CD4-positive, alpha-beta T cell (primary cell): Measurements from ENCODE around the gene RFFL. TPM values are rescaled to one million over a fixed set of nuclear protein-coding genes. Genes with fewer than 3 reads are reported as not detected.

Experiments
- ATAC-seq: fragments of 200-7000 bp; cut with Tn5 transposase; one replicate; pipeline ENCODE4 v1.10.0; 2022; ENCODE audit warnings: mild to moderate bottlenecking; ENCODE audit not compliant: poor library complexity
- CTCF ChIA-PET: fragments of 350-600 bp; sonication (Branson Sonifier 250); formaldehyde crosslinking; loops from one replicate; lab custom pipeline; 2021; ENCODE audit warnings: antibody characterized with exemption, inconsistent platforms; lab: Charles Lee
- POLR2A ChIA-PET: fragments of 350-600 bp; sonication (Branson Sonifier 250); formaldehyde crosslinking; loops from one replicate; lab custom pipeline; 2021; ENCODE audit warnings: antibody characterized with exemption, inconsistent platforms; lab: Charles Lee
- DNase-seq, 14 experiments: peaks; one replicate each; pipeline ENCODE4 v3.0.0-alpha.2; 2013 to 2020; ENCODE audit warnings: mixed read lengths in 2 of 14
- H3K27ac ChIP-seq, 2 donors: one replicate each; pipeline versions ENCODE4 v1.5.1 to v1.7.0; 2013; ENCODE audit warnings: low read length in 2 of 2, low read depth in 1 of 2, mild to moderate bottlenecking in 1 of 2
- H3K27me3 ChIP-seq, 2 experiments: 1 replicate in 1 of 2; 2 replicates in 1 of 2; pipeline versions ENCODE4 v1.6.1 to v1.7.0; 2013; ENCODE audit warnings: low read length in 2 of 2, control low read depth in 1 of 2, mild to moderate bottlenecking in 1 of 2, moderate library complexity in 1 of 2; ENCODE audit not compliant: insufficient read depth in 2 of 2, control insufficient read depth in 1 of 2
- H3K36me3 ChIP-seq: one replicate; pipeline ENCODE4 v1.6.1; 2013; ENCODE audit warnings: low read length, control low read depth; ENCODE audit not compliant: insufficient read depth
- H3K4me1 ChIP-seq: one replicate; pipeline ENCODE4 v1.6.1; 2013; ENCODE audit warnings: low read length, control low read depth; ENCODE audit not compliant: insufficient read depth
- H3K4me3 ChIP-seq: one replicate; pipeline ENCODE4 v1.5.1; 2013; ENCODE audit warnings: mild to moderate bottlenecking, low read length, moderate library complexity
- H3K9me3 ChIP-seq, 2 experiments: 1 replicate in 1 of 2; 2 replicates in 1 of 2; pipeline versions ENCODE4 v1.6.1 to v1.7.0; 2013; ENCODE audit warnings: low read length in 2 of 2, mild to moderate bottlenecking in 2 of 2, control low read depth in 1 of 2, moderate library complexity in 1 of 2; ENCODE audit not compliant: control insufficient read depth in 1 of 2, insufficient read depth in 1 of 2
- H3K27ac Mint-ChIP-seq: one replicate; pipeline ENCODE4 v1.8.0; 2020; ENCODE audit warnings: mixed read lengths
- H3K27me3 Mint-ChIP-seq: one replicate; pipeline ENCODE4 v1.8.0; 2021; ENCODE audit warnings: mixed read lengths
- H3K36me3 Mint-ChIP-seq: one replicate; pipeline ENCODE4 v1.8.0; 2021; ENCODE audit warnings: low read depth, mixed read lengths
- H3K4me1 Mint-ChIP-seq: one replicate; pipeline ENCODE4 v1.8.0; 2021; ENCODE audit warnings: low read depth, mixed read lengths
- H3K4me3 Mint-ChIP-seq: one replicate; pipeline ENCODE4 v1.8.0; 2020; ENCODE audit warnings: mild to moderate bottlenecking, mixed read lengths
- H3K9me3 Mint-ChIP-seq: one replicate; pipeline ENCODE4 v1.8.0; 2020; ENCODE audit warnings: mixed read lengths
- intact Hi-C, 2 experiments: fragments of 100-400 bp; cut with DNase I in 1 of 2; cut with micrococcal nuclease in 1 of 2; formaldehyde crosslinking; loops; one replicate each; pipeline versions ENCODE4 v1.15.1 to v1.9.0; 2023 to 2025; cut with DNase I, micrococcal nuclease
- total RNA-seq, 174 experiments: library from RNA in 2 of 174; stranded (reverse) in 2 of 174; gene quantifications; one replicate each; pipeline ENCODE4 v1.2.3 and lab custom pipeline; 2021 to 2026
- TF ChIP-seq, protein P1 (sequence below): fragments of 200-600 bp; IDR thresholded peaks from one replicate; pipeline ENCODE4 v1.8.0; 2022; ENCODE audit warnings: antibody characterized with exemption, mild to moderate bottlenecking

Gene RFFL
- total RNA-seq, 2 experiments from 2014 or later, result 57.8 to 66.1 TPM

- intact Hi-C loops, result loop anchor here in 1 of 2 experiments (5.0 kb wide), 2 partner anchors 577 to 748 kb away; no protein-coding TSS in a partner anchor
- Mint-ChIP-seq H3K27ac (peak overlapping the region; percentile 42), H3K36me3 (peaks cover 74% of the 10 kb centered on the region)
These were observed 64.1 kb downstream of the RFFL start for GRCh38 chr17:34999456-34999855.

GRCh38 chr17:34998205-34998604, 65.3 kb downstream of the RFFL start:
- H3K4me1 Mint-ChIP-seq, result peaks cover 6% of the 10 kb centered on the region
- H3K9me3 Mint-ChIP-seq, result no peaks in the 10 kb centered on the region
- no peak overlapping the region for H3K4me3 ChIP-seq
- peaks cover 71% of the 10 kb centered on the region for H3K36me3 ChIP-seq
- TF ChIP-seq, protein P1, sequence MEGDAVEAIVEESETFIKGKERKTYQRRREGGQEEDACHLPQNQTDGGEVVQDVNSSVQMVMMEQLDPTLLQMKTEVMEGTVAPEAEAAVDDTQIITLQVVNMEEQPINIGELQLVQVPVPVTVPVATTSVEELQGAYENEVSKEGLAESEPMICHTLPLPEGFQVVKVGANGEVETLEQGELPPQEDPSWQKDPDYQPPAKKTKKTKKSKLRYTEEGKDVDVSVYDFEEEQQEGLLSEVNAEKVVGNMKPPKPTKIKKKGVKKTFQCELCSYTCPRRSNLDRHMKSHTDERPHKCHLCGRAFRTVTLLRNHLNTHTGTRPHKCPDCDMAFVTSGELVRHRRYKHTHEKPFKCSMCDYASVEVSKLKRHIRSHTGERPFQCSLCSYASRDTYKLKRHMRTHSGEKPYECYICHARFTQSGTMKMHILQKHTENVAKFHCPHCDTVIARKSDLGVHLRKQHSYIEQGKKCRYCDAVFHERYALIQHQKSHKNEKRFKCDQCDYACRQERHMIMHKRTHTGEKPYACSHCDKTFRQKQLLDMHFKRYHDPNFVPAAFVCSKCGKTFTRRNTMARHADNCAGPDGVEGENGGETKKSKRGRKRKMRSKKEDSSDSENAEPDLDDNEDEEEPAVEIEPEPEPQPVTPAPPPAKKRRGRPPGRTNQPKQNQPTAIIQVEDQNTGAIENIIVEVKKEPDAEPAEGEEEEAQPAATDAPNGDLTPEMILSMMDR, result peak; percentile 83
- H3K36me3 Mint-ChIP-seq, result peaks cover 76% of the 10 kb centered on the region
- H3K27ac Mint-ChIP-seq, result peak overlapping the region; percentile 72
- H3K4me1 ChIP-seq, result peaks cover 8% of the 10 kb centered on the region
- no peaks in the 10 kb centered on the region for H3K27me3 ChIP-seq
- POLR2A ChIA-PET, result interaction anchor here (0.9 to 2.5 kb wide), 5 partner anchors 23 to 122 kb away, joined by 3 to 11 read pairs (median 4); partner anchors contain the start of genes RAD51D and RFFL
- intact Hi-C loops, result loop anchor here (1.0 to 5.0 kb wide), 5 partner anchors 65 to 749 kb away; partner anchors contain the start of genes RAD51D (in 2 of the 2) and RFFL (in 2 of the 2)
- ATAC-seq (peak; percentile 98), DNase-seq (peak; percentile 69 to 88 (median 76))
- H3K9me3 ChIP-seq, result no peaks in the 10 kb centered on the region
- CTCF ChIA-PET, result interaction anchor here (0.9 to 3.9 kb wide), 3 partner anchors 65 to 122 kb away, joined by 5 to 24 read pairs (median 9); partner anchors contain the start of genes RAD51D and RFFL
- no peak overlapping the region for H3K4me3 Mint-ChIP-seq
- no peak overlapping the region for H3K27ac ChIP-seq
- no peaks in the 10 kb centered on the region for H3K27me3 Mint-ChIP-seq

More at GRCh38 chr17:34999456-34999855, 64.1 kb downstream of the RFFL start:
- peaks cover 64% of the 10 kb centered on the region for H3K36me3 ChIP-seq
- Mint-ChIP-seq H3K4me3 (no peak overlapping the region), H3K4me1 (peaks cover 6% of the 10 kb centered on the region), H3K9me3 (no peaks in the 10 kb centered on the region), H3K27me3 (no peaks in the 10 kb centered on the region)
- DNase-seq (no peak), ATAC-seq (no peak)
- ChIA-PET CTCF (interaction anchor here (1.1 to 3.9 kb wide), 4 partner anchors 64 to 118 kb away, joined by 3 to 24 read pairs (median 4); partner anchors contain the start of gene RFFL), POLR2A (interaction anchor here (0.7 to 2.5 kb wide), 6 partner anchors 22 to 579 kb away, joined by 3 to 11 read pairs (median 4); partner anchors contain the start of gene RFFL)
- no peak overlapping the region for H3K4me3 ChIP-seq
- TF ChIP-seq, protein P1, result no peak
- no peaks in the 10 kb centered on the region for H3K27me3 ChIP-seq
- no peaks in the 10 kb centered on the region for H3K9me3 ChIP-seq
- no peak overlapping the region for H3K27ac ChIP-seq
- H3K4me1 ChIP-seq, result peaks cover 8% of the 10 kb centered on the region

DNA sequence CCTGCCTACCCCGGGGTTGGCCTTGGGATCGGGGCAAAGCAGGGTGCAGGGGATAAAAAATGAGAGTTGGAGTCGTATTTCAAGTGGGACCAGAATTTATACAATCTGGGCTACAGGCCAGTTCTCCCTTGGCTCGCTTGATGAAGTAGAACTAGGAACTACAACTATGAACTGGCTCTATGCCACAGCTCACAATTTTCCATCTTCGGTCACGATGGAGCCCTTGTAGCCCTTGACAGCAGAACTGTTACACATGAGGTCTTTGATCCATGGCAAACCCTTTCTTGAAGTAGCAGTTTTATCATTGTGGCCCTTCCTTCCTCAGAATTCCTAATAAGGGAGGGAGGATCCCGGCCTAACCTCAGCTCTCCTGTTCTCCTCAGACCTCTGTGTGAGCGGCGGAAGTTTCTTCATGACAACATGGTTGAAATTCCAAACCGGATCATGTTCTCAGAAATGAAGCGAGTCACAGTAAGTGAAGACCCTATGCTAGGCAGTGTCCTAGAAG, 66.1 kb downstream of the RFFL start:
- Mint-ChIP-seq H3K27ac (no peak overlapping the region), H3K36me3 (peaks cover 78% of the 10 kb centered on the region), H3K27me3 (no peaks in the 10 kb centered on the region), H3K4me3 (no peak overlapping the region), H3K9me3 (no peaks in the 10 kb centered on the region), H3K4me1 (peaks cover 6% of the 10 kb centered on the region)
- TF ChIP-seq, protein P1, result no peak
- ChIA-PET CTCF (interaction anchor here (0.7 to 3.9 kb wide), 4 partner anchors 66 to 123 kb away, joined by 3 to 24 read pairs (median 6); partner anchors contain the start of genes RAD51D and RFFL), POLR2A (interaction anchor here (1.3 to 1.6 kb wide), 2 partner anchors 92 to 123 kb away, joined by 4 read pairs; partner anchors contain the start of gene RAD51D)
- intact Hi-C loops, result loop anchor here in 1 of 2 experiments (5.0 kb wide), 2 partner anchors 575 to 750 kb away; no protein-coding TSS in a partner anchor
- no peak overlapping the region for H3K4me3 ChIP-seq
- no peaks in the 10 kb centered on the region for H3K27me3 ChIP-seq
- peaks cover 72% of the 10 kb centered on the region for H3K36me3 ChIP-seq
- no peaks in the 10 kb centered on the region for H3K9me3 ChIP-seq
- ATAC-seq (no peak), DNase-seq (no peak)
- peaks cover 8% of the 10 kb centered on the region for H3K4me1 ChIP-seq
- no peak overlapping the region for H3K27ac ChIP-seq
